Activated CD4-positive, alpha-beta memory T cell treated with anti-CD3 and anti-CD28 coated beads for 36 hours (primary cell): Measurements from ENCODE around the gene RYR1. TPM values are rescaled to one million over a fixed set of nuclear protein-coding genes. Genes with fewer than 3 reads are reported as not detected.
"Not testable (repeated sequence)": the region's sequence is repeated elsewhere in the genome, so short reads cannot be mapped to it uniquely, and the experiment has no call there.

ENCODE experiments used
- CTCF ChIA-PET: fragments of 350-600 bp; sonication (Branson Sonifier 250); formaldehyde crosslinking; loops from one replicate; lab custom pipeline; 2021; ENCODE audit warnings: antibody characterized with exemption, inconsistent platforms; lab: Charles Lee
- POLR2A ChIA-PET: fragments of 350-600 bp; sonication (Branson Sonifier 250); formaldehyde crosslinking; loops from one replicate; lab custom pipeline; 2021; ENCODE audit warnings: antibody characterized with exemption; lab: Charles Lee
- DNase-seq: peaks from one replicate; pipeline ENCODE4 v3.0.0-alpha.2; 2020
- H3K27ac Mint-ChIP-seq: one replicate; pipeline ENCODE4 v1.8.0; 2021; ENCODE audit warnings: mixed read lengths
- H3K27me3 Mint-ChIP-seq: one replicate; pipeline ENCODE4 v1.8.0; 2021; ENCODE audit warnings: mixed read lengths
- H3K36me3 Mint-ChIP-seq: one replicate; pipeline ENCODE4 v1.8.0; 2021; ENCODE audit warnings: mixed read lengths
- H3K4me1 Mint-ChIP-seq: one replicate; pipeline ENCODE4 v1.8.0; 2021; ENCODE audit warnings: low read depth, mixed read lengths
- H3K4me3 Mint-ChIP-seq: one replicate; pipeline ENCODE4 v1.8.0; 2021; ENCODE audit warnings: mild to moderate bottlenecking, mixed read lengths
- H3K9me3 Mint-ChIP-seq: one replicate; pipeline ENCODE4 v1.8.0; 2021; ENCODE audit warnings: mixed read lengths
- intact Hi-C: fragments of 100-400 bp; cut with micrococcal nuclease; formaldehyde crosslinking; loops from one replicate; pipeline ENCODE4 v1.15.1; 2023
- total RNA-seq, 2 experiments: library from RNA; stranded (reverse); gene quantifications; one replicate each; pipeline ENCODE4 v1.2.3, GENCODE V29; 2021

Gene RYR1
- total RNA-seq, 2 experiments from 2014 or later: 2.4 to 2.5 TPM

GRCh38 chr19:38400361-38400760 is 33.1 kb upstream of the RYR1 start:
- no peak overlapping the region for H3K4me3 Mint-ChIP-seq
- no peaks in the 10 kb centered on the region for H3K9me3 Mint-ChIP-seq
- no peak overlapping the region for H3K27ac Mint-ChIP-seq
- peaks cover 26% of the 10 kb centered on the region for H3K4me1 Mint-ChIP-seq
- POLR2A ChIA-PET: no interaction called here
- H3K36me3 Mint-ChIP-seq: peaks cover 8% of the 10 kb centered on the region
- CTCF ChIA-PET: no interaction called here
- DNase-seq: no peak
- intact Hi-C loops: loop anchor here (5.0 to 10.0 kb wide), 3 partner anchors 214 to 452 kb away; partner anchors contain the start of genes EIF3K and MAP4K1
- no peaks in the 10 kb centered on the region for H3K27me3 Mint-ChIP-seq

- H3K27me3 Mint-ChIP-seq: no peaks in the 10 kb centered on the region
- ChIA-PET POLR2A (no interaction called here), CTCF (no interaction called here)
- intact Hi-C loops: loop anchor here (5.0 to 10.0 kb wide), 3 partner anchors 214 to 451 kb away; partner anchors contain the start of genes EIF3K and MAP4K1
- H3K9me3 Mint-ChIP-seq: no peaks in the 10 kb centered on the region
- H3K27ac Mint-ChIP-seq: no peak overlapping the region
- no peak for DNase-seq
- H3K4me3 Mint-ChIP-seq: no peak overlapping the region
- peaks cover 27% of the 10 kb centered on the region for H3K4me1 Mint-ChIP-seq
- peaks cover 10% of the 10 kb centered on the region for H3K36me3 Mint-ChIP-seq
Measured at GRCh38 chr19:38401148-38401547, 32.3 kb upstream of the RYR1 start.

GRCh38 chr19:38402623-38402966 is 30.9 kb upstream of the RYR1 start:
- Mint-ChIP-seq H3K4me1 (peaks cover 20% of the 10 kb centered on the region), H3K27ac (peak overlapping the region; percentile 91), H3K9me3 (no peaks in the 10 kb centered on the region), H3K36me3 (peaks cover 13% of the 10 kb centered on the region), H3K4me3 (peak overlapping the region; percentile 86), H3K27me3 (no peaks in the 10 kb centered on the region)
- DNase-seq: no peak
- CTCF ChIA-PET: interaction anchor here (0.6 to 3.3 kb wide), 66 partner anchors 8 to 551 kb away, joined by 3 to 50 read pairs (median 5); partner anchors contain the start of genes ACTN4, CATSPERG, EIF3K and GGN
- intact Hi-C loops: loop anchor here (1.0 to 10.0 kb wide), 8 partner anchors 28 to 450 kb away; partner anchors contain the start of genes EIF3K, MAP4K1 and PSMD8
- POLR2A ChIA-PET: interaction anchor here (0.6 to 1.7 kb wide), 10 partner anchors 15 to 835 kb away, joined by 3 to 9 read pairs (median 4); partner anchors contain the start of genes EIF3K, MAP4K1 and PSMD8

- POLR2A ChIA-PET: interaction anchor here (0.6 to 1.7 kb wide), 11 partner anchors 12 to 835 kb away, joined by 3 to 9 read pairs (median 4); partner anchors contain the start of genes EIF3K, MAP4K1 and PSMD8
- Mint-ChIP-seq H3K36me3 (peaks cover 15% of the 10 kb centered on the region), H3K27ac (peak within 1 kb of the TSS; percentile 91), H3K4me3 (peak within 1 kb of the TSS; percentile 86), H3K27me3 (no peaks in the 10 kb centered on the region), H3K9me3 (no peaks in the 10 kb centered on the region), H3K4me1 (peaks cover 20% of the 10 kb centered on the region)
- CTCF ChIA-PET: interaction anchor here (0.6 to 3.3 kb wide), 73 partner anchors 8 to 550 kb away, joined by 3 to 50 read pairs (median 5); partner anchors contain the start of genes ACTN4, CATSPERG, EIF3K and GGN
- intact Hi-C loops: loop anchor here (1.0 to 10.0 kb wide), 9 partner anchors 29 to 527 kb away; partner anchors contain the start of genes EIF3K, MAP4K1, MRPS12 and PSMD8
- DNase-seq: peak; percentile 99
Measured at GRCh38 chr19:38402967-38403674, 30.4 kb upstream of the RYR1 start, which contains the start of gene FAM98C. TSS of gene FAM98C (plus strand) at chr19:38403093. CDS start at chr19:38403154, 61 bp downstream.

- Mint-ChIP-seq H3K27ac (no peak overlapping the region), H3K36me3 (peaks cover 17% of the 10 kb centered on the region)
Measured at GRCh38 chr19:38404858-38405257, 28.6 kb upstream of the RYR1 start.

GRCh38 chr19:38405276-38405675 is 28.2 kb upstream of the RYR1 start:
- CTCF ChIA-PET: interaction anchor here (1.5 to 3.3 kb wide), 3 partner anchors 30 to 111 kb away, joined by 4 to 40 read pairs (median 30); partner anchors contain the start of gene PSMD8
- Mint-ChIP-seq H3K4me3 (peak overlapping the region; percentile 31), H3K9me3 (no peaks in the 10 kb centered on the region), H3K36me3 (peaks cover 20% of the 10 kb centered on the region), H3K27ac (peak overlapping the region; percentile 58), H3K27me3 (no peaks in the 10 kb centered on the region), H3K4me1 (peaks cover 20% of the 10 kb centered on the region)
- intact Hi-C loops: loop anchor here (10.0 kb wide), 1 partner anchor 210 kb away; the partner anchor contains the start of genes EIF3K and MAP4K1
- DNase-seq: no peak
- POLR2A ChIA-PET: interaction anchor here (0.6 to 1.0 kb wide), 4 partner anchors 10 to 104 kb away, joined by 3 read pairs; partner anchors contain the start of gene PSMD8

More at GRCh38 chr19:38404858-38405257, 28.6 kb upstream of the RYR1 start:
- CTCF ChIA-PET: interaction anchor here (1.7 to 3.3 kb wide), 6 partner anchors 16 to 526 kb away, joined by 3 to 40 read pairs (median 28); partner anchors contain the start of genes MRPS12, PSMD8 and SARS2
- Mint-ChIP-seq H3K27me3 (no peaks in the 10 kb centered on the region), H3K9me3 (no peaks in the 10 kb centered on the region), H3K4me1 (peaks cover 20% of the 10 kb centered on the region), H3K4me3 (no peak overlapping the region)
- POLR2A ChIA-PET: interaction anchor here (0.6 to 1.0 kb wide), 4 partner anchors 10 to 105 kb away, joined by 3 read pairs; partner anchors contain the start of gene PSMD8
- no peak for DNase-seq
- intact Hi-C loops: loop anchor here (5.0 to 10.0 kb wide), 3 partner anchors 210 to 447 kb away; partner anchors contain the start of genes EIF3K and MAP4K1

GRCh38 chr19:38409631-38410133 is 23.8 kb upstream of the RYR1 start:
- Mint-ChIP-seq H3K27me3 (no peaks in the 10 kb centered on the region), H3K9me3 (no peaks in the 10 kb centered on the region), H3K4me1 (peaks cover 6% of the 10 kb centered on the region), H3K4me3 (no peak overlapping the region), H3K27ac (peak overlapping the region; percentile 32), H3K36me3 (peaks cover 21% of the 10 kb centered on the region)
- POLR2A ChIA-PET: no interaction called here
- intact Hi-C loops: loop anchor here (10.0 kb wide), 1 partner anchor 205 kb away; the partner anchor contains the start of genes EIF3K and MAP4K1
- CTCF ChIA-PET: no interaction called here
- no peak for DNase-seq

- H3K27ac Mint-ChIP-seq, H3K4me1 Mint-ChIP-seq, intact Hi-C loops, POLR2A ChIA-PET, H3K9me3 Mint-ChIP-seq, H3K27me3 Mint-ChIP-seq, H3K4me3 Mint-ChIP-seq, DNase-seq: not testable (repeated sequence)
- H3K36me3 Mint-ChIP-seq: peaks cover 17% of the 10 kb centered on the region
- CTCF ChIA-PET: interaction anchor here (0.9 kb wide), 1 partner anchor 8 kb away, joined by 4 read pairs; the partner anchor contains the start of gene FAM98C
Measured at GRCh38 chr19:38410407-38410806, 23.1 kb upstream of the RYR1 start.

- DNase-seq: no peak
- ChIA-PET CTCF (interaction anchor here (0.9 to 1.3 kb wide), 2 partner anchors 8 kb away, joined by 4 to 7 read pairs; partner anchors contain the start of gene FAM98C), POLR2A (no interaction called here)
- intact Hi-C loops: no loop called here
- Mint-ChIP-seq H3K4me3 (no peak overlapping the region), H3K36me3 (peaks cover 16% of the 10 kb centered on the region), H3K4me1 (no peaks in the 10 kb centered on the region), H3K27me3 (no peaks in the 10 kb centered on the region), H3K27ac (no peak overlapping the region), H3K9me3 (no peaks in the 10 kb centered on the region)
Measured at GRCh38 chr19:38411041-38411712, 22.3 kb upstream of the RYR1 start.

GRCh38 chr19:38411898-38412297 is 21.6 kb upstream of the RYR1 start:
- H3K27ac Mint-ChIP-seq, POLR2A ChIA-PET, H3K4me3 Mint-ChIP-seq, H3K27me3 Mint-ChIP-seq, intact Hi-C loops, DNase-seq, H3K4me1 Mint-ChIP-seq, H3K9me3 Mint-ChIP-seq: not testable (repeated sequence)
- H3K36me3 Mint-ChIP-seq: peaks cover 16% of the 10 kb centered on the region
- CTCF ChIA-PET: interaction anchor here (0.6 to 1.3 kb wide), 2 partner anchors 9 to 524 kb away, joined by 3 to 7 read pairs; partner anchors contain the start of gene FAM98C

- Mint-ChIP-seq H3K9me3 (no peaks in the 10 kb centered on the region), H3K27me3 (no peaks in the 10 kb centered on the region), H3K4me1 (peaks cover 8% of the 10 kb centered on the region), H3K4me3 (no peak overlapping the region), H3K27ac (no peak overlapping the region), H3K36me3 (peaks cover 13% of the 10 kb centered on the region)
- ChIA-PET CTCF (interaction anchor here (0.6 to 1.3 kb wide), 2 partner anchors 9 to 524 kb away, joined by 3 to 7 read pairs; partner anchors contain the start of gene FAM98C), POLR2A (no interaction called here)
- DNase-seq: no peak
- intact Hi-C loops: no loop called here
Measured at GRCh38 chr19:38412491-38412890, 21.0 kb upstream of the RYR1 start.
